ENCODE measurements around the gene RORC.
"Not testable (repeated sequence)": the region's sequence is repeated elsewhere in the genome, so short reads cannot be mapped to it uniquely, and the experiment has no call there.

Gene RORC

DNA sequence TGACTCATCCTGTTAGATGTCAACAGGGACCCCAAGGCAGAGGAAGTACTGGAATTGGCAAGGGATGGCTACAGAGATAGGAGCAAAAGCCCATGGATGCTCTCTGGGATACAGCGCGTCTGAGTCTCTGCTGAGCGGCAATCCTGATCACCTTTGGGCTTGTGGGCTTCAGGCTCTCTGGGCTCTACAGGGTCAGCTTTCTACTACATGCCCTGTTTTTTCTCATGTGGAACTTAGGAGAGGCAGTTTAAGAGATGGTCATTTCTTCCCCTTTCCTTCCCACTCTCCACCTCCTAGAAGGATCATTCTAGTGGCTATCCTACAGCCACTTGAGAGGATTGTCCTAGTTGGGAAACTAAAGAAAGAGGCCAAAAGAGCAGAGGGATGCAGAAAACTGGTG, 27.7 kb downstream of the RORC start:
- DNase-seq = no peak

DNA sequence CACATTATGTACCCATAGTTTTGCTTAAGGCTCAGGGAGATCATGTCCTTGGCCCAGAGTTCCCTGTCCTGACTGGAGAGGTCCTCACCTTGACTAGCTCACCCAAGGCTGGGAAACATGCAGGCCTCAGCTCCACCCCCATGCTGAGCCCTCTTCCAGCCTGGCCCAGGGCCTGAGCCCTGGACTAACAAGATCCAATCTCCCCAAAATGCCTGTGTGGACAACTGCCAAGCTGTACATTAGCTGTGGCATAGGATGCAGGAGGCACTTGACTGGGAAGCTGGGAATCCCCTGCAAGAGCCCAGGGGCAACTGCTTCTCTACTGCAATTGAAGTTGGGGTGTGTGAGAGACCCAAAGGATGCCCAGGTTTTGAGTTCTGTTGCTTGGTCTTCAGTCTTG, 28.4 kb downstream of the RORC start:
- no peak for DNase-seq

DNA sequence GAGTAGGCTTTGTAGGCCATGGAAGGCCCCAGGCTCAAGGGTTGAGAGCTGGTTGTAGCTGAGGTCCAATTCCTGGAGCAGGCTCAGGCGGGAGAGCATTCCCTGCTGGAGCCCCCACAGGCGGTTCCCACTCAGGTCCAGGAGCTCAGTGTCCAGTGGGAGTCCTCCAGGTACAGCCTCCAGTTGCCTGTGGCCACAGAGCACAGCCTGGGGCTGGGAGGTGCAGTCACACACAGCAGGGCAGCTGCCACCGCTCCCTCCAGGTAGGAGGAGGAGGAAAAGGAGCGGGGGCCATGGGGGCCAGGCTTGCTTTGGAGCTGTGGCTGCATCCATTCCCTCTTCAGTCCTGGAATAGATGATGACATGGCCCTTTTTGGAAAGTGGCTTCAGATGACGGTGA, 29.2 kb downstream of the RORC start:
- DNase-seq = no peak

DNA sequence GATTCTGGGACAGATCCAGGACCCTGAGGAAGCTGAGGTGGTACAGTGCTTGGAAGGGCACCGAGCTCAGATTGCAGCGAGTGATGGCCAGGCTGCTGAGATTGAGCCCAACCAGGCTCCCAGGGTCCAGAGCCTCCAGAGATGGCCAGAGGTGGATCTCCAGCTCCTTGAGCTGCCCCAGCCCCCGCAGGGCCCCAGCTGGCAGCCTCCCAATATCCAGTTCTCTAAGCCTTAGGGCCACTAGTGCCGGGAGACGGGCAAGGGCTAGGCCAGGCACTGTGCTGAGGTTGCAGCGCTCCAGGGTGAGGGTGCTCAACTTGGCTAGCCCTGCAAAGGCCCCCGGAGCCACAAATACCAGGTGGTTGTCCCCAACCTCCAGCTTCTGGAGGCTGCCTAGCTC, 29.8 kb downstream of the RORC start:
- no peak for DNase-seq

DNA sequence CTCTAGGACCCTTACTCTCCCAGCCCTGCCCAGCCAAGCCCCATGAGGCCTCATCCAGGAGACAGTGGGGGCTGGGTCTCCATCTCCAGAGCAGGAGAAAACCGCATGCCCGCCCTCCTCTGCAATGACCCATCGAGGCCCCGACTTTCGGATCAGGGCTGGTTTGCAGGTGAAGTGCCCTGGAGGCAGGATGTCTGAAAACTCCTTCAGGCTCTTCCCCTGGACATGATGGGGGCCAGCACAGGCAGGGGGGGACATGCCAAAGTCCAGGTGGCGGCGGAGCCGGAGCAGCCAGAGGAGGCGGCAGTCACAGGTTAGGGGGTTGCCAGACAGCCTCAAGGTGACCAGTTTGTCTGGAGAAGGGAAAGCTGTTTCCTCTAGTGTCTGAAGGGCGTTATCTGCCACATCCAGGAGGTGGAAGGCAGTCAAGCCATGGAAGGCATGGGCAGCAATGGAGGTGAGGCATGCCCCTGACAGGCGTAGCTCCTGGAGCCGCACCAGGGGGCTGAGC, 30.2 kb downstream of the RORC start:
- no peak for DNase-seq

DNA sequence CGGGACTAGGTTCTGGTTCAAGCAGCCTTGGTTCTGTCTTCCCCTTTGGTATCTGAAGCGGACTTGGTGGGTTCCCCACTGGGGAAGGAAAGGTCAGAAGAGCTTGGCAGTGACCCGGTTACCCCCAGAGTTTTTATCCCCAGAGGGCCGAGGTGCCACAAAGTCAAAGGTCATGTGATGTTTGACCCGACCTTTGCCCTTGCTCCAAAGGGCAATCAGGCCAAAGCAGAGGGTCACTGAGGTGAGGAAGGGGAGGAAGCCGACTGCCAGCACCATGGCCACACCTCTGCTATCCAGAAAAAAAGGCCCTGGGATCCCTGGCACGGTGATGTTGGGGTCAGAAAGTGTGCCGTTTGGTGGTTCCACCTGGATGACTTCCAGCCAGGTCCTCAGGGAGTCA, 30.8 kb downstream of the RORC start:
- no peak for DNase-seq

DNA sequence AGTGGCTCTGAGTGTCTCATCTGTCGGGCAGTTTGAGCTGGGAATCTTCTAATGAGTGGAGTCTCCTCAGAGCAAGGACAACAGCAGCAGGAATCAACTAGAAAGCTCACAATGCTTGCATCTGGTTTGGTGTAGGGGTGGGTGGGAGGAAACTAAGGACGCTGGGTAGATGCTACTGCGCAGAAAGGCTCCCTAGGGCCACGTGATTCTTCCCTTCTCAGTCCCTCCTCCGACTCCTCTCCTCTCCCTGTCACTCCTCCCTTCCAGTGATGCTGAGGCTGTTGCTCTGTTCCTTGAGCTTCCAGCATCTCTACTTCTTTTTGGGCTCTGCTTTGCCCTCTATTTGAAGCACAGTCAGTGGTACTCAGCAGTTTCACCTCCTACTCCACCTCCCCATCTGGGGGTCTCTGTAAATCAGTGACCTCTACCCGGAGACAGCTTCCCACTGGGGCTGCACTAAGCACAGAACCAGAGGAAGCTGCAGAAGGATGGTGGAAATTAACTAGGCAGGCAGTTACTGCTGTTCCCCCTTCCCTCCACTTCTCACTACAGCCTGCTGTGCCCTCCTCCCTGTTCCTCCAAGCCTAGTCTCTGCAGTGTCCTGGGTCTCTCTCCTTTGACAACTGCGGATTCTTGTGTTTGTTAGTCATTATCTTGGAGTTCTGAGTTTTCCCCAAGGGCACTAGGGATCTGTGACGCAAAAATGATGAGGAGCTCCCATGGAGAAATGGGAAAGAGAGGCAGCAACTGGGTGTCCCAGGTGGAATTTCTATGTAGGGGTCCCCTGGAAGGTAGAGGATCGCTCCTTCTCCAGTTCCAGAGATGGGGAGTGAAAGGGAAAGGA, 32.2 kb downstream of the RORC start:
- DNase-seq = no peak

DNA sequence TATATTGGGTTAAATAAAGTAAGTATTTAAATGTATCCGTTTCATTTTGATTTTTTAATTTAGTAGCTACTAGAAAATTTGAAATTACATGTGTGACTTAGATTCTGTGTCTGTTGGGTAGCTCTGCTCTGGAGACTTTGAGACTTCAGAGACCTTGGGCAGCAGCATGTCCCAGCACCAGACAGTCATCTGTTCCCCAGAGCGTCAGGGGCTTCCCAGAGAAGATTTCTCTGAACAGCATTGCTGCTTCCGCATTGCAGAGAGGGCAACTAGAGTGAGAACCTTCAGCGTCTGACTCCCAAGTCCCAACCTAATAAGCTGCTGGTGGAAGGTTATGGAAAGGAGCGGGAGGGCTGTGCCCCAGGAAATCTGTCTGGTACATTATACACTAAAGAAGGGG, 33.0 kb downstream of the RORC start:
- no peak for DNase-seq

DNA sequence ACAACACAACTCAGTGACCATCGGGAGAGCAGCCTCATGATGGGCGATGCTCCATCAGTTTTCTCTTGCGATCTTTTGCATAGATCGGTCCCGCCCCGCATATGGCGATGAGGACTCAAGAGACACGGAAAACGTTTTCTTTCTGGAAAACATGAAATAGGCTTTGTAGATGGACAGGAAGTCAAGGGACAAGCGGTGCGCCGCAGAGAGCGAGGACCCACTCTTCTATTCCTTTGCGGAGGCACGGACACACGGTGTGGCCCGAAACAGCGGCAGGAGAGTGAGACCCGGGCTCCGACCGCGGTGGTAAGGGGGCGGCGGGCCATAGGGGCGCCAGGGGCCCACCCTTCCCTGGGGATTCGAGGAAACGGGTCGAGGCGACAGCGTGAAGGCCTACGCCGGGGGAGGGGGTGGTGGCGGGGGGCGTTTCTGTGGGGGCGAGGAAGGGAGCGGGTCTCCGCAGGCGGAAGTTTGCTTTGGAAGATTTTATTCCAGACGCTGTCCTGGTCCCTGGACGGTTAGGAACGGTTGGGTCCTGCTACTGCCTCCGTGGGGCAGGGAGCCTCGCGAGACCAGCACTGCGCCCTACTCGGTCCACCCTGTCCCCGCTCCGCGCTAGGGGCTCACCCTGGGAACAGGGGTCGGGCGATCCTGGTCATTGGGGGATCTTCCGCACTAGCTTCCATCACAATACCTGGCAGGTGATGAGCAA, 40.5 kb downstream of the RORC start:
- peak; percentile 19 for DNase-seq

DNA sequence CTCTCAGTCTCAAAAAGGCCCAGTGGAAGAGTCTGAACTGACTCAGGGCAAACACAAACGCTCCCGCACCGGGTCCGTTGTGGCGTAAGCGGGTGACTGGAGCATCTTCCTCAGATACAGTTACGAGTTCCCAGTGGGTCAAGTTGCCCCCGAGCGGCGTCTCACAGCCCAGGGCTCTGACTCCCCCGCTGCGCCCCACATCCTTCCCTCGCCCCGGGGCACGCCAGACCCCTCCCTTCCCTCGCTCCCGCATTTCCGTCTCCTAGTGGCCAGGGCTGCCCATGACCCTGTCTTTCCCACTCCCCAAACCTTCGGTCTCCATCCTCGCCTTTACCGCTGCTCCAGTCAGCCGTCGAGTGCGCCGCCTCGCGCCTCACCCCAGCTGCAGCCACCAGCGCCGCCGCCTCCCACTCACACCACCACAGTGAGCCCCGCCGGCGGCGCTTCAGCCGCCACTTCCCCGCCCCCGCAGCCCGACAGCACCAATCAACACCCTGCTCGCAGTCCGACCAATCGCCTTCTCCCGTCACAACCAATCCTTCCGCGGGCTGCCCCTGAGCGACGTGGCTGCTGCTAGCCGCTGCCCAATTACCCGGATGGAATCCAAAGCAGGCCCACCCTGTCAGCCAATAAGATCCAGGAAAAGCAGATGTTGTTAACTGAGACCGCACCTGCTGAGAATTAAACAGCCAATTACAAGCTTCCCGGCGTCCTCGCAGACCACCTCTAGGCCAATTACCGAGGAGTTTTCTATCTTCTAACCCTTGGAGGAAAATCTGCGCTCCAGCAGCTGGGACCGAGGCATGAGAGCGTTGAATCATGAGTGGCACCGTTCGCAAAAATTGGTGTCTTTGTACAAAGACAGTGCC, 41.3 kb downstream of the RORC start, which contains the start of gene TDRKH:
TDRKH (minus strand) TSS at position 430 of the 869 bp plus-strand sequence. CDS start 7,478 bp downstream, outside the sequence.
- DNase-seq = peak; percentile 99

DNA sequence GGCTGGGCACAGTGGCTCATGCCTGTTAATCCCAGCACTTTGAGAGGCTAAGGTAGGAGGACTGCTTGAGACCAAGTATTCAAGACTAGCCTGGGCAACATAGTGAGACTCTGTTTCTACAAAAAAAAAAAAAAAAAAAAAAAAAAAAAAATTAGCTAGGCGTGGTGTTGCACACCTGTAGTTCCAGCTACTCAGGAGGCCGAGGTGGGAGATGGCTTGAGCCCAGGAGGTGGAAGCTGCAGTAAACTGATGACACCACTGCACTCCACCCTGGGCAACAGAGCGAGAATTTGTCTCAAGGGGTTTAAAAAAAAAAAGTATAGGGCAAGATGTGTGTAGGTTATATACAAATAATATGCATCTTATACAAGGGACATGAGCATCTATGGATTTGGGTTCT, 43.9 kb downstream of the RORC start:
- DNase-seq = no peak

DNA sequence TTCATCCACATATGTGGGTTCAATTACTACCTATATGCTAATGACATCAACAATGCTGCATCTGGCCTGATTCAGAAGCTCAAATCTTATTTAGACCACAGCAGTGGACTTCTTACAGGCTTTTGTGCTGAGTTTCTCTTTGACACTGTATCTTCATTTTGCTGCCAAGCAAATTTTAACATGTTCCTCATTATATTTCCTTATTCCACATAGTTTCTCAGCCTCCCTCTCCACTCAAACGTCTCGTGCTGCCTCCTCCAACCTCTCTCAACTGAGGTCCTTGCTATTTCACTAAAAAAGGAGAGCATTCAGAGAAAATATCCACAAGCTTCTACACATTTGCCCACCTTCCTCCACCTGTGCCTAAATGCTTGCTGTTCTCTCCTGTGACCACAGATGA, 47.8 kb downstream of the RORC start:
- no peak for DNase-seq

DNA sequence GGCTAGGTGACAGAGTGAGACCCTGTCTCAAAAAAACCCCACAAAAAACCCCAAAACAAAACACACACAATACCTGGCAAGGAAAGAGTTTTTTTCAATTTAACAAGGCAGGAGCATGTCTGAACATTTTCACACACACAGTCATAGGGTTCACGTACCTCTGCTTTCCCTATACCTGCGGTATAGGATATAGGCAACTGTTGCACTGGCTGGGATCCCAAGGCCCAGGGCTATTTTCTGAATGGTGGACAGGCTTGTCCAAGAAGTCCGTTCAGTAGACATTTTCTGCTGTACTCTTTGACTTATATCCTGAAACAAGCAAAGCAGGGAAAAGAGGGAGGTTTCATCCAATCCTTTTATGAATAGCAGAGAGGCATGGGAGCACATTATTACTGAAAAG, 48.9 kb downstream of the RORC start:
- DNase-seq = no peak

DNA sequence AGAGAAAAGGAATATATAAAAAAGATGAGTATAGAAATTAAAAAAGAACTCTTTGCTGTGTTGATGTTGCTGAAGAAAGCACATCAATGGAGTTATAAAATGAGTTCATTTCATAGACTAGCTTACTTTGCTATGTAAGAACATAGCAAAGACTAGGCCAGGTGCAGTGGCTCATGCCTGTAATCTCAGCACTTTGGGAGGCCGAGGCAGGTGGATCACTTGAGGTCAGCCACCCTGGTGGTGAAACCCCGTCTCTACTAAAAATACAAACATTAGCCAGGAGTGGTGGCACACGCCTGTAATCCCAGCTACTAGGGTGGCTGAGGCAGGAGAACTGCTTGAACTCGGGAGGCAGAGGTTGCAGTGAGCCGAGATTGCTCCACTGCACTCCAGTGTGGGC, 49.6 kb downstream of the RORC start:
- not testable (repeated sequence) for DNase-seq

DNA sequence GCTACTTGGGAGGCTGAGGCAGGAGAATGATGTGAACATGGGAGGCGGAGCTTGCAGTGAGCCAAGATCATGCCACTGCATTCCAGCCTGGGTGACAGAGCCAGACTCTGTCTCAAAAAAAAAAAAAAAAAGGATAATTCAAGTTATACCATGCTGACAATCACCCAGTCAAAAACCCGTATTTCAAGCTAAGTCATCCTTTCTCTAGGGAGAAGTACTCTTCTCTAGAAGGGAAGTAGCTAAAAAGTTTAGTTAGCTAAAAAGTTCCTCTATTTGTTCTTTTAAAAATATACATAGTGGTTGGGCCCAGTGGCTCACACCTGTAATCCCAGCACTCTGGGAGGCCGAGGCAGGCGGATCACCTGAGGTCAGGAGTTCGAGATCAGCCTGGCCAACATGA, 50.9 kb downstream of the RORC start:
- DNase-seq = not testable (repeated sequence)

DNA sequence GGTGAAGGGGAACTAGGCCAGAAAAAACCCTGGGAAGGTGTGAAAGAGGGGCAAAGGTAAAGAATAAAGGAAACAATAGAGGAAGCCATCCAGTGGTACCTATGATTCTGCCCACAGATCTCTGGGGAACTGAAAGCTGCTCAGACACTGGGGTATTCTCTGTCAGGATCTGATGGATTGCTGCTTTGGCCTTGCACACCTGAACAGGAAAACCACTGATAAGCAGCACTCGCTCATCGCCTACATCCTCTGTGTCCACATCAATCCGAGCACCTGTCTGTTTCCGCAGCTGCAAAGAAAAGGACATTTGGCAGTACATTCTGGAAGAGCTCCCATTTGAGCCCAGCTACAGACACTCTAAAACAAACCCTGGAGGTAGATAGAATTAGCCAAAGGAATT, 51.8 kb downstream of the RORC start:
- DNase-seq = no peak

DNA sequence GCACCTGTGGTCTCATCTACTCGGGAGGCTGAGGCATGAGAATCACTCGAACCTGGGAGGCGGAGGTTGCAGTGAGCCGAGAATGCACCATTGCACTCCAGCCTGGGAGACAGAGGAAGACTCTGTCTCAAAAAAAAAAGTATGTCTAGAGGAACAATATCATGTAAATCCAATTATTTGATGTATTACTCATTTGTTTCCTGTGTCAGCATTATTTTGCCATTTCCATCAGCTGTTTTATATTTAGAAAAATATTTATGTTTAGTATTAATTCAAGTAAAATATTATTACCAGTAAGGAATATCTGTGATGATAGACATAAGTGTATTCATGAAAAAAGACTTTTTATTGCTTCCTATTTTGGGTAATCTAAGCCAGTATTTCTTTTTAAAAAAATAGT, 54.3 kb downstream of the RORC start:
- no peak for DNase-seq

DNA sequence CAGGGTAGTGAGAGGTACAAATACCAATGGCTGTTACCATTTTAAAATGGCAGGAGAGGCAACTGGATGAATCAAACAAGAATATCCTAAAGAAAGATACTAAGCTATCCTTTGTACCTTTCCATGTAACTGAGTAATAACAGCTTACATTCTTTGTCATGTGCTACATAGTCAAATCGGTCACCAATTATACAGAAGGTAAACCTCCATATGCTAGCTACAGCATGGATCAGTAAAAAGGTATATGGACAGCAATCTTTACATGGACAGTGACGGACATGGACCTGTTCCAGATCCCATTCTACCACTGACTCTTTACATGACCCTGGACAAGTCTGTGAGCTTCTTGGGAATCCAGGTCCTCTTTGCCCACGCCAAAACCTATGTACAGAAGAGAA, 54.9 kb downstream of the RORC start:
- DNase-seq = no peak

DNA sequence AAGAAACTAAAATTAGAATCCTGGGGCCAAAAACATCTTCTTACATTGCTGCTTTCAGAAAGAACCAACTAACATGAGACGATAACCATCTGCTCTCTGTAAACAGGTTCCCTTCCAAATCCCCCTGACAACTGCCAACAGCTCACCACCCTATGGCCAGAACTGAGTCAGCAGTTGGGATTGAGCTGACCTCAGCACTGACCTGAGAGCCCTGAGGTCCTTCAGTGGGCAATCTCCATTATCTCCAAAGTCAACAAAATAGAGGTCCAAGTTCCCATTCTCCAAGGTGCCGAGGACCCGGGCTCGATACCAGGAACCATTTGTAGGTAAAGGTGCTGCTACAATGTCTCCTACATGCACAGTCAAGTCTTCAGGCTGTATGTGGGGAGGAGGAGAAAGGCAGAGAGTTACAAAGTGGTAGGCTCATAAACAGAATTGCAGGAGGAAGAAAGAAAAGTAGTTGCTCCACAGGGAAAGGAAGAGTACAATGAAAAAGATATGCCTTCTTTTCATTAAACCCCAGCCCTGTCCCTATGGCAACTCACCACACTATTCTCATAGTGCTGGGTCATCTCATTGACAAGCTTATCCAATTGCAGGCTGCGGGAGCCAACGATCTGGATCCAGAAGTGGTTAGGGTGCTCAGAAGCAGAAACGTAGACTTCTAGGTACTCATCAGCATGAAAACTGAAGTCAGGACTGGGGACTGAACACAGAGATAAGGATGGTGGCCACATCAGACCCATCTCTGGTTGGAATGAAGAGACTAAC, 55.5 kb downstream of the RORC start:
- DNase-seq = no peak

DNA sequence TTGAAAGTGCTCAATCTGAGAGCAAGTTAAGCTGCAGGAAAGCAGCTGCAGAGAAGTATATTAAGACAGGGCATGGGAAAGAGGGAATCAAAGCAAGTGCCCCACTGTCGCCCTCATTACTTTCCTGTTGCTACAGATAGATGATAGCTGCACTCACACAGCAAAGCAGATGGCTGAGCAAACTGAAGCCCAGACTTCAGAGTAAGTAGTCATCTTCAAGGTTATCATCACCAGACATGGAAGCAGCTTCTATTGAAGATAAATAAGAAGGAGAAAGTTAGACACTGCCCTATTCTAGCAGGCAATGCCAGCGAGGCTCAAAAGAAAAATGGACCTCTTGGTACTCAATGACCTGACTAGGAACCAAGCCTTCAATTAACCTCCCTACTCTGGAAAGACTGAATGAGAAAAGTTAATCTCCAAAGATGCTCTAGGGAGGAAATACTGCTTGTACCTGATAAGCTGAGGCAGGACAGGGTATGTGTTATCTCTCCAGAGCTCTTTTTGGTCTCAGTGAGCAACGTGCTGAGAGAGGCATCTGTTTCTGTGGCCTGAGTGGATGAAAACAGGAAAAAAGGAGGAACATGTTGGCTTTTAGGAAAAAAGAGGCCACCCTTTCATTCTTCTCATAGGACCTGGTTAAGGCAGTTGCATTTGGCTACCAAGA, 57.2 kb downstream of the RORC start:
- DNase-seq = no peak

DNA sequence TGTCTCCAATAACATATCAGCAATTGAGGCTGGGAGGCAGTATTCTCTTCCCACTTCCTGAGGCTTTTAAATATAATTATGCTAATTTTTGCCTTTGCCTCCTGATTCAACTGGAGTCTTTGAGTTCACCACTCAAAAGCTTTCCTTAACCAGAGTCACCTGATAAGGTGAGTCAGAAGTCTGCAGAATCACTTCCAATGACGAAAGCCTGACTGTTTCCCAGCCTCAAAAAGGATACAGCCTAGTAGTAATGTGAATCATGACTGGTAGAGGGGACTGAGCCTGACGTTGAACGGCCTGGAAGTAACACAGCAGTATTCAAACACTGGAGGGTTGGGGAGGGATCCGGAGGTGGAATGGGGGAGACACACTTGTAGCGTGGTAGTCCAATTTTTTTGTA, 57.9 kb downstream of the RORC start:
- DNase-seq = no peak

DNA sequence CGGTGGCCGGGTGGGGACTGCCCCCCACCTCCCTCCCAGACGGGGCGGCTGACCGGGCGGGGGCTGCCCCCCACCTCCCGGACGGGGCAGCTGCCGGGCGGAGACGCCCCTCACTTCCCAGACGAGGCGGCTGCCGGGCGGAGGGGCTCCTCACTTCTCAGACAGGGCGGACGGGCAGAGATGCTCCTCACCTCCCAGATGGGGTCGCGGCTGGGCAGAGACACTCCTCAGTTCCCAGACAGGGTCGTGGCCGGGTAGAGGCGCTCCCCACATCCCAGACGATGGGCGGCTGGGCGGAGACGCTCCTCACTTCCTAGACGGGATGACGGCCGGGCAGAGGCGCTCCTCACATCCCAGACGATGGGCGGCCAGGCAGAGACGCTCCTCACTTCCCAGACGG, 62.3 kb downstream of the RORC start:
- DNase-seq = not testable (repeated sequence)

All from activated CD4-positive, alpha-beta T cell treated with anti-CD3 and anti-CD28 coated beads for 48 hours (primary cell).